GM12878 (cell line): ENCODE measurements around the gene TET1. TPM values are rescaled to one million over a fixed set of nuclear protein-coding genes. Genes with fewer than 3 reads are reported as not detected.
"Not testable (repeated sequence)": the region's sequence is repeated elsewhere in the genome, so short reads cannot be mapped to it uniquely, and the experiment has no call there.

Experiments
- ATAC-seq: fragments of 200-7000 bp; cut with Tn5 transposase; 3 replicates; pipeline ENCODE4 v1.9.1; 2020; ENCODE audit warnings: mild to moderate bottlenecking, moderate library complexity
- BruUV-seq: library from RNA; stranded (reverse); fragments of 400-500 nt; replicated peaks from 2 replicates; lab custom pipeline; 2021; lab: Mats Ljungman, UMichigan
- CTCF ChIA-PET: fragments of 300-600 bp; sonication (Branson Sonifier 250); formaldehyde crosslinking; extraction: SDS; loops from one replicate; lab custom pipeline; 2021; ENCODE audit warnings: inconsistent platforms; lab: Yijun Ruan, JAX
- POLR2A ChIA-PET: fragments of 350-600 bp; formaldehyde crosslinking; extraction: SDS; loops from one replicate; lab custom pipeline; 2021; ENCODE audit warnings: inconsistent platforms; lab: Charles Lee
- RAD21 ChIA-PET: fragments of 300-600 bp; sonication (Branson Sonifier 250); formaldehyde crosslinking; loops from one replicate; lab custom pipeline; 2023; ENCODE audit warnings: antibody characterized with exemption; ENCODE audit not compliant: unreplicated experiment; lab: Charles Lee
- SMC1A ChIA-PET: fragments of 300-600 bp; sonication (Branson Sonifier 250); formaldehyde crosslinking; loops from one replicate; lab custom pipeline; 2023; ENCODE audit not compliant: unreplicated experiment, uncharacterized antibody; lab: Charles Lee
- DNase-seq: peaks from one replicate; pipeline ENCODE4 v3.0.0-alpha.2; 2011; ENCODE audit warnings: low read depth, low spot score
- FAIRE-seq: peaks from 3 replicates; lab custom pipeline; 2011; peaks lifted over from hg19 to GRCh38; lab: Jason Lieb, UNC
- H2AFZ ChIP-seq: 2 replicates; pipeline ENCODE4 v1.6.0; 2011; ENCODE audit warnings: low read depth, low read length, control low read depth; ENCODE audit not compliant: control insufficient read depth
- H3K27ac ChIP-seq: 2 replicates; pipeline ENCODE4 v1.5.1; 2011; ENCODE audit warnings: control low read depth; ENCODE audit not compliant: control insufficient read depth, insufficient read depth
- H3K27me3 ChIP-seq, 2 experiments: replicated peaks in 1 of 2; 2 replicates each; pipeline versions ENCODE4 v1.6.0 to v1.6.1; 2011; ENCODE audit warnings: low read length in 1 of 2; ENCODE audit not compliant: control insufficient read depth in 2 of 2, insufficient read depth in 2 of 2
- H3K36me3 ChIP-seq, 2 experiments: 2 replicates each; pipeline ENCODE4 v1.5.1; 2011; ENCODE audit warnings: low read length in 1 of 2; ENCODE audit not compliant: control insufficient read depth in 2 of 2, insufficient read depth in 2 of 2
- H3K4me1 ChIP-seq: 2 replicates; pipeline ENCODE4 v1.6.1; 2011; ENCODE audit warnings: mild to moderate bottlenecking, low read length, moderate library complexity, mixed read lengths; ENCODE audit not compliant: control insufficient read depth, insufficient read depth
- H3K4me2 ChIP-seq: 2 replicates; pipeline ENCODE4 v1.6.0; 2011; ENCODE audit warnings: control low read depth; ENCODE audit not compliant: control insufficient read depth, insufficient read depth
- H3K4me3 ChIP-seq: fragments of 200-600 bp; sonication (generic); 2 replicates; pipeline ENCODE4 v1.5.1; 2016
- H3K79me2 ChIP-seq: 2 replicates; pipeline ENCODE4 v1.6.0; 2011; ENCODE audit warnings: low read length; ENCODE audit not compliant: control insufficient read depth, insufficient read depth
- H3K9ac ChIP-seq: 2 replicates; pipeline ENCODE4 v1.8.0; 2011; ENCODE audit warnings: low read length, control low read depth, mixed read lengths; ENCODE audit not compliant: control insufficient read depth, insufficient read depth
- H3K9me3 ChIP-seq: replicated peaks from 3 replicates; pipeline ENCODE4 v1.5.1; 2011; ENCODE audit warnings: mild to moderate bottlenecking, low read length; ENCODE audit not compliant: control insufficient read depth, insufficient read depth
- H4K20me1 ChIP-seq: 2 replicates; pipeline ENCODE4 v1.6.0; 2011; ENCODE audit not compliant: control insufficient read depth, insufficient read depth
- WGBS: methylation state at CpG from one replicate; pipeline ENCODE4 v1.1.6; 2016; ENCODE audit warnings: low lambda C conversion rate; ENCODE audit not compliant: insufficient replicate concordance, insufficient coverage; ENCODE audit errors: missing lambda C conversion rate; 5-methylcytosine and 5-hydroxymethylcytosine counted together
- in situ Hi-C: fragments of 300-500 bp; cut with MboI; formaldehyde crosslinking; loops from 9 replicates; pipeline ENCODE4 v1.14.3; 2018; ENCODE audit warnings: mixed read lengths
- intact Hi-C: fragments of 100-400 bp; cut with micrococcal nuclease; formaldehyde crosslinking; loops from one replicate; pipeline ENCODE4 v1.14.2; 2022; ENCODE audit not compliant: unreplicated experiment
- polyA plus RNA-seq, 11 experiments: library from polyadenylated mRNA; depleted of rRNA in 4 of 11; unstranded in 6 of 11; stranded (reverse) in 5 of 11; fragments of >200 nt; fragmentation: Nextera tagmentation in 4 of 11; fragmentation: Illumina TruSeq in 1 of 11; extraction: Ambion mirVana in 4 of 11; extraction: Trizol in 1 of 11; gene quantifications; 1 replicate in 1 of 11; 2 replicates in 10 of 11; pipeline versions ENCODE4 v1.2.1 to v1.2.3, GENCODE V29; 2011 to 2016; ENCODE audit warnings: inconsistent platforms in 2 of 11, missing spikeins in 2 of 11, low read depth in 1 of 11
- total RNA-seq, 4 experiments: library from RNA; depleted of rRNA in 3 of 4; stranded (reverse); fragments of >200 nt in 3 of 4; fragmentation: Illumina TruSeq in 1 of 4; extraction: Trizol in 1 of 4; gene quantifications; 2 replicates each; pipeline versions ENCODE4 v1.2.1 to v1.2.3, GENCODE V29; 2013 to 2021
- TF ChIP-seq, protein P1 (sequence below): IDR thresholded peaks from 2 replicates; pipeline ENCODE4 v1.6.1; 2012; ENCODE audit warnings: improper control_type of control experiment, low read depth, low read length; ENCODE audit not compliant: insufficient replicate concordance

The TET1 gene
- total and polyA plus RNA-seq, 10 of the 15 experiments (the other 5 are each of a cell fraction or from before 2014, with no cell fraction given) = 0.22 to 1.4 (median 0.60) TPM

DNA sequence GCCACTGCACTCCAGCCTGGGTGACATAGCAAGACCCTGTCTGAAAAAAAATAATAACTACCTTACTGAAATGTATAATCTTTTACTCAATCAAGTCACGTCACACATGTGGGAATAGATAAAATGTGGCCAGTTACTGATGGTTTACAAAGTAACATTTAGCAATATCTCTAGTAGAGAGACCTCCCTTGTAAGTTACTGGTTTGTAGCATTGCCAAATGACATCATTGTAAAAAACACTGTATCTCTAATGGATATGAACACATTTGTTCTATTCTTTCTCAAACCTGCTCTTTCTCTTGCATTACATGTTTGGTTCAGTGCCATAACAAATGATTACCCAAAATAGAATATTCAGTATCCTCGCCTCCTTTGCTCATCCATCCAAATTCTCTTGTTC is 18.8 kb downstream of the TET1 start (continued):
- TF ChIP-seq, protein P1, sequence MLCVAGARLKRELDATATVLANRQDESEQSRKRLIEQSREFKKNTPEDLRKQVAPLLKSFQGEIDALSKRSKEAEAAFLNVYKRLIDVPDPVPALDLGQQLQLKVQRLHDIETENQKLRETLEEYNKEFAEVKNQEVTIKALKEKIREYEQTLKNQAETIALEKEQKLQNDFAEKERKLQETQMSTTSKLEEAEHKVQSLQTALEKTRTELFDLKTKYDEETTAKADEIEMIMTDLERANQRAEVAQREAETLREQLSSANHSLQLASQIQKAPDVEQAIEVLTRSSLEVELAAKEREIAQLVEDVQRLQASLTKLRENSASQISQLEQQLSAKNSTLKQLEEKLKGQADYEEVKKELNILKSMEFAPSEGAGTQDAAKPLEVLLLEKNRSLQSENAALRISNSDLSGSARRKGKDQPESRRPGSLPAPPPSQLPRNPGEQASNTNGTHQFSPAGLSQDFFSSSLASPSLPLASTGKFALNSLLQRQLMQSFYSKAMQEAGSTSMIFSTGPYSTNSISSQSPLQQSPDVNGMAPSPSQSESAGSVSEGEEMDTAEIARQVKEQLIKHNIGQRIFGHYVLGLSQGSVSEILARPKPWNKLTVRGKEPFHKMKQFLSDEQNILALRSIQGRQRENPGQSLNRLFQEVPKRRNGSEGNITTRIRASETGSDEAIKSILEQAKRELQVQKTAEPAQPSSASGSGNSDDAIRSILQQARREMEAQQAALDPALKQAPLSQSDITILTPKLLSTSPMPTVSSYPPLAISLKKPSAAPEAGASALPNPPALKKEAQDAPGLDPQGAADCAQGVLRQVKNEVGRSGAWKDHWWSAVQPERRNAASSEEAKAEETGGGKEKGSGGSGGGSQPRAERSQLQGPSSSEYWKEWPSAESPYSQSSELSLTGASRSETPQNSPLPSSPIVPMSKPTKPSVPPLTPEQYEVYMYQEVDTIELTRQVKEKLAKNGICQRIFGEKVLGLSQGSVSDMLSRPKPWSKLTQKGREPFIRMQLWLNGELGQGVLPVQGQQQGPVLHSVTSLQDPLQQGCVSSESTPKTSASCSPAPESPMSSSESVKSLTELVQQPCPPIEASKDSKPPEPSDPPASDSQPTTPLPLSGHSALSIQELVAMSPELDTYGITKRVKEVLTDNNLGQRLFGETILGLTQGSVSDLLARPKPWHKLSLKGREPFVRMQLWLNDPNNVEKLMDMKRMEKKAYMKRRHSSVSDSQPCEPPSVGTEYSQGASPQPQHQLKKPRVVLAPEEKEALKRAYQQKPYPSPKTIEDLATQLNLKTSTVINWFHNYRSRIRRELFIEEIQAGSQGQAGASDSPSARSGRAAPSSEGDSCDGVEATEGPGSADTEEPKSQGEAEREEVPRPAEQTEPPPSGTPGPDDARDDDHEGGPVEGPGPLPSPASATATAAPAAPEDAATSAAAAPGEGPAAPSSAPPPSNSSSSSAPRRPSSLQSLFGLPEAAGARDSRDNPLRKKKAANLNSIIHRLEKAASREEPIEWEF = no peak

DNA sequence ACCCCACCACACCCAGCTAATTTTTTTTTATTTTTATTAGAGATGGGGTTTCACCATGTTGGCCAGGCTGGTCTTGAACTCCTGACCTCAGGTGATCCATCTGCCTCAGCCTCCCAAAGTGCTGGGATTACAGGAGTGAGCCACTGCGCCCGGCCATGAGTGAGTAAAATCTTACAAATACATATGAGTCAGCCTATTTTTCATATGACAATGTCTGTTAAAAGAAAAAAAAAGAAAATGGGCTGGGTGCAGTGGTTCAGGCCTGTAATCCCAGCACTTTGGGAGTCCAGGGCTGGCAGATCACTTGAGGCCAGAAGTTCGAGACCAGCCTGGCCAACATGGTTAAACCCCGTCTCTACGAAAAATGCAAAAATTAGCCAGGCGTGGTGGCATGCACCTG is 24.1 kb downstream of the TET1 start:
- H3K4me3 ChIP-seq, ATAC-seq, H3K79me2 ChIP-seq, H3K9me3 ChIP-seq, BruUV-seq, intact Hi-C loops, H4K20me1 ChIP-seq, H3K4me2 ChIP-seq, H3K9ac ChIP-seq, in situ Hi-C loops, H3K27me3 ChIP-seq, POLR2A ChIA-PET, RAD21 ChIA-PET, H3K4me1 ChIP-seq, H3K36me3 ChIP-seq, CTCF ChIA-PET, H2AFZ ChIP-seq, H3K27ac ChIP-seq, SMC1A ChIA-PET, DNase-seq, FAIRE-seq: not testable (repeated sequence)
- 61% methylated on average over 6 of the region's 6 CpGs for WGBS
